Posterior vena cava (tissue), 2 donors: ENCODE data around the gene APOC4. TPM values are rescaled to one million over a fixed set of nuclear protein-coding genes. Genes with fewer than 3 reads are reported as not detected.
"Not testable (repeated sequence)": the region's sequence is repeated elsewhere in the genome, so short reads cannot be mapped to it uniquely, and the experiment has no call there.

Experiments used
- DNase-seq: peaks from one replicate; pipeline ENCODE4 v3.0.0-alpha.2; 2020; ENCODE audit warnings: low spot score
- intact Hi-C, 2 donors: fragments of 100-400 bp; cut with DNase I; formaldehyde crosslinking; loops; one replicate each; pipeline versions ENCODE4 v1.14.1 to v1.14.2; 2022 to 2023
- total RNA-seq, 2 donors: library from RNA; stranded (reverse); fragmentation: NEBNext Ultra II Directional; extraction: Animal tissue kit (Norgen Biotek cat#: 25700); gene quantifications; one replicate each; pipeline ENCODE4 v1.2.1, GENCODE V29; 2021
- donor health status: DM: yes; HTN: yes; CAD: no.
- donor health status: DM: yes; HTN: yes; CAD: no.

APOC4 gene
- total RNA-seq, 2 donors from 2014 or later, result not detected

DNA sequence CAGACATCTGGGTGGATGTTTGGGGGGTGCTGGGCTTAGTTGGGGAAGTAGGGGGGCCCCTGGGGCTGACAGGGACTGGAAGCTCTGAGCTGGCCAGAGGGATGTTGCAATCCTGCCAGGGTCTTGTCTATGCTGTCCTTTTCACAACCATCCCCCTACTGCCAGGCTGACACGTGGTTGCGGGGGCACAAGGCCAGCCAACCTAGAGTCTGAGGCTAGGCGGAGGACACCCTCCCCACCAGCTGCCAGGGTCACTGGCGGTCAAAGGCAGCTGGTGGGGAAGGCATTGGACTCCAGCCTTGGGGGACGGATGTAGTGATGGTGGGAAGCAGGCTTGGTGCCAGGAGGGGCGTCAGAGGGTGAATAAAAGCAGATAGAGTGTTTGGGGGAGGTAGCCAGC is 29.2 kb upstream of the APOC4 start:
- DNase-seq, result no peak
- intact Hi-C loops, result no loop called here

DNA sequence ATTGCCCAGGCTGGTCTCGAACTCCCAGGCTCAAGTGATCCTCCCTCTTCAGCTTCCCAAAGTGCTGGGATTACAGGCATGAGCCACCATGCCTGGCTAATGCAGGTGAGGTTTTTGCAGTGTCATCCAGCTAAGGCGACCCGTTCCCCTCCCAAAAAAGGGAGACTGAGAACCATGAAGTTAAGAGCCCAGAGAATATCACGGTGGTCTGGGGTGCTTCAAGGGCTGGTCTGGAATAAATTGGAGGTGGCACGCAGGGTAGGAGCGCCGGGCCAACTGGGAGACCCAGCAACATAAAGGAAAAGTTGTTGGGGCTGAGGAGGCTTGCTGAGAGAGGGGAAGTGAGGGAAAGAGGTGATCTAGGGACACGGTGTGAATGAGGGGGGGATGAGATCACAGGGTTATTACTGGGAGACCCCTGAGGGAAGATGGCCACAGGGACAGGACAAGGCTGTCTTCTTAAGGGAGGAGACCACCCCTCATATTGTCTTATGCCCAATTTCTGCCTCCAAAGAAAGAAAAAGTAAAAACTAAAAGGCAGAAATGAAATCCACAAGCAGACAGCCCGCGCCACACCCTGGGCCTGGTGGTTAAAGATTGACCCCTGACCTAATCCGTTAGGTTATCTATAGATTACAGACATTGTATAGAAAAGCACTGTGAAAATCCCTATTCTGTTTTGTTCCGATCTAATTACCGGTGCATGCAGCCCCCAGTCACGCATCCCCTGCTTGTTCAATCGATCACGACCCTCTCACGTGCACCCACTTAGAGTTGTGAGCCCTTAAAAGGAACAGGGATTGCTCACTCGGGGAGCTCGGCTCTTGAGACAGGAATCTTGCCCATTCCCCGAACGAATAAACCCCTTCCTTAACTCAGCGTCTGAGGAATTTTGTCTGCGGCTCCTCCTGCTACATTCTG is 28.3 kb upstream of the APOC4 start:
- intact Hi-C loops, DNase-seq: not testable (repeated sequence)

DNA sequence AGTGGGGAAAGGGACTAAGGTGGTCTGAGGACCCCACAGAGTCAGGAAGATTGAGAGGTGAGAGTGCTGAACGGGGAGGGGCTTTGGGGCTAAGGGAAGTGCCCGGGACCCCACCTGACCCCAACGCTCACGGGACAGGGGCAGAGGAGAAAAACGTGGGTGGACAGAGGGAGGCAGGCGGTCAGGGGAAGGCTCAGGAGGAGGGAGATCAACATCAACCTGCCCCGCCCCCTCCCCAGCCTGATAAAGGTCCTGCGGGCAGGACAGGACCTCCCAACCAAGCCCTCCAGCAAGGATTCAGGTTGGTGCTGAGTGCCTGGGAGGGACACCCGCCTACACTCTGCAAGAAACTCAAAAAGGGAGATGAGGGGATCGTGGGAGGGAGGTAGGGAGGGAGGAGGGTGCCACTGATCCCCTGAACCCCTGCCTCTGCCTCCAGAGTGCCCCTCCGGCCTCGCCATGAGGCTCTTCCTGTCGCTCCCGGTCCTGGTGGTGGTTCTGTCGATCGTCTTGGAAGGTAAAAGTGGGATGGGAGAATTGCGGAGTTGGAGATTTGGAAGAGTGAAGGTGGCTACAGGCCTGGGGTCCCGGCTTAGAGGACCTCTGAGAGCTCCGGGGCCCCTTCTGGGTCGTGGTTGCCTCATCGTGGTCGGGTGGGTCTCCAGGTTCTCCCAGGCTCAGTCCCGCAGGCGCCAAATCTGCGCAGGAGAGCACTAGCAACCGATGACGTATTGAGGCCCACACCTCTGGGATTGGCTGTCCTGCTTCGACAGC is 27.4 kb upstream of the APOC4 start, which contains the start of gene APOC1:
Gene APOC1, plus strand, starts transcription at position 176 of the 774 bp plus-strand sequence. Its CDS starts 284 bp downstream, at position 460.
- DNase-seq, result peak; percentile 92
- intact Hi-C loops, result not testable (repeated sequence)

GRCh38 chr19:44924243-44924725 is 17.8 kb upstream of the APOC4 start:
- intact Hi-C loops, result no loop called here
- no peak for DNase-seq

- DNase-seq, result peak; percentile 92
- intact Hi-C loops, result no loop called here
Measured at GRCh38 chr19:44925114-44925891, 16.7 kb upstream of the APOC4 start.

GRCh38 chr19:44926245-44927077 is 15.6 kb upstream of the APOC4 start:
- intact Hi-C loops, DNase-seq: not testable (repeated sequence)

GRCh38 chr19:44927746-44928145 is 14.3 kb upstream of the APOC4 start:
- intact Hi-C loops, result no loop called here

GRCh38 chr19:44930088-44930487 is 11.9 kb upstream of the APOC4 start:
- intact Hi-C loops, result no loop called here
- DNase-seq, result no peak

More at GRCh38 chr19:44927746-44928145, 14.3 kb upstream of the APOC4 start:
- DNase-seq, result no peak

DNA sequence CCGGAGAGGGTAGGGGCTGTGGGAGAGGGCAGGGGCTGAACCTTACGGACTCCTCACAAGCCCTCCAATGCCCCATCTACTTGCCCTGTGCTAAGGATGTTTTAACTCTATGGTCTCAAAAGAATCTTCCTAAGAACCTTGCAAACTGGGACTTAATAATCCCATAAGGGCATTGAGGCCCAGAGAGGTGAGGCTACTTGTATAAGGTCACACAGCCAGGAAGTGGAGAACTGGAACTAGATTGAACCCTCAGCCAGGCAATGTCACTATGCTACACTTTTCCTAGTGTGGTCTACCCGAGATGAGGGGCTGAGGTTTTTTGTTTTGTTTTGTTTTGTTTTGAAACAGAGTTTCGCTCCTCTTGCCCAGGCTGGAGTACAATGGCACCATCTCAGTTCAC is 10.5 kb upstream of the APOC4 start:
- no peak for DNase-seq
- intact Hi-C loops, result no loop called here

- intact Hi-C loops, result loop anchor here in 1 of 2 donors (5.0 kb wide), 2 partner anchors 32 to 958 kb away; partner anchors contain the start of gene APOE
- no peak for DNase-seq
Measured at GRCh38 chr19:44939668-44940067, 2.4 kb upstream of the APOC4 start.

DNA sequence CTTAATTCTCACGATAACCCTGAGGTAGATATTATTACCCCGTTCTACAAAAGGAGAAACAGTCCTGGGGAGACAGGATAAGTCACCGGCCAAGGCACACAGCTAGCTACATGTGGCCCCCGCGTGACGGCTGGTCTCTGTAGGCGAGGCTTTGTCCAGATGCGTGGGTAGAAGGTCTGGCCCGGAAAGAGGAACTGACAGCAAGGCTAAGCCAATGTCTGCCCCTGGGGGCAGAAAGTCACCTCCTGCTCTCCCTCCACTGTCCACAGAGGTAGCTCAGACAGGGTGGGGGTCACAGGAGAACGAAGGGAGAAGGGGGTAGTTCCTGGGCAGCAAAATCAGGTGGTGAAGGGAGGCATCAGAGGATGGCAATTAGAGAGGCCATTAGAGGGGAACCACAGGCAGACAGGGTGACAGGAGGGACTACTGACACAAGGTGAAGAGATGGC is 1.8 kb downstream of the APOC4 start:
- DNase-seq, result peak; percentile 89
- intact Hi-C loops, result loop anchor here in 1 of 2 donors (5.0 kb wide), 1 partner anchor 37 kb away; the partner anchor contains the start of gene APOE

- intact Hi-C loops, result no loop called here
Measured at GRCh38 chr19:44947041-44947581, 5.1 kb downstream of the APOC4 start.

DNA sequence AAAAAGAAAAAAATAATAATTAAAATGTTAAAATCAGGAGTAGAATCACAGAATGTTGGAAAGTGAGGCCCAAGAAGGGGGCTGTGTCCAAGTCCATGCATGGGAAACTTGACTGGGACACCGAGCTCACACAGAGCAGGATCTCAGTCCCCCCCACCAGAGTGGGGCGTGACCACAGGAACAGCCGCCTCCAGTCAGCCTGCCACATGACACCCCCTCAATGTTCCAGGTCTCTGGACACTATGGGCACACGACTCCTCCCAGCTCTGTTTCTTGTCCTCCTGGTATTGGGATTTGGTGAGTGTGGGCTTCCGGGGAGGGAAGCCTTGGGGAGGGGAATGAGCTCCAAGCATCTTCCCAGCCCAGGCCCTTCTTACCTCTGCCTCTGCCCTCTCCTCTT is 6.2 kb downstream of the APOC4 start:
- intact Hi-C loops, result no loop called here

More at GRCh38 chr19:44947041-44947581, 5.1 kb downstream of the APOC4 start:
- DNase-seq, result no peak

GRCh38 chr19:44948763-44949374 is 6.8 kb downstream of the APOC4 start:
- intact Hi-C loops, result no loop called here
- no peak for DNase-seq

More for the DNA sequence above, 6.2 kb downstream of the APOC4 start:
- DNase-seq, result no peak

DNA sequence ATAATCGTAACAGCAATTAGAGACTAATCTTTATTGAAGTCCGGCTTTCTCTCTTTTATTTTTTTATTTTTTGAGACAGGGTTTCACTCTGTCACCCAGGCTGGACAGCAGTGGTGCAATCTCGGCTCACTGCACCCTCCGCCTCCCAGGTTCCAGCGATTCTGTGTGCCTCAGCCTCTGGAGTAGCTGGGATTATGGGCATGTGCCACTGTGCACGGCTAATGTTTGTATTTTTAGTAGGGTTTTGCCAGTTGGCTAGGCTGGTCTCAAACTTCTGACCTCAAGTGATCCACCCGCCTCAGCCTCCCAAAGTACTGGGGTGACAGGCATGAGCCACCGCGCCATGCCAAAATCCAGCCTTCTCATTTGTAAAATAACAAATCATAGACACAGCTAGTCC is 7.5 kb downstream of the APOC4 start:
- DNase-seq, result no peak
- intact Hi-C loops, result no loop called here

- intact Hi-C loops, result loop anchor here in 1 of 2 donors (2.0 kb wide), 1 partner anchor 47 kb away; the partner anchor contains the start of gene APOE
- DNase-seq, result no peak
Measured at GRCh38 chr19:44951179-44952159, 9.4 kb downstream of the APOC4 start.
